HepG2 (cell line): ENCODE results near the gene CORO7. TPM values are rescaled to one million over a fixed set of nuclear protein-coding genes. Genes with fewer than 3 reads are reported as not detected.

Source experiments
- ATAC-seq: fragments of 200-7000 bp; cut with Tn5 transposase; 3 replicates; pipeline ENCODE4 v1.9.1; 2020; ENCODE audit warnings: mild to moderate bottlenecking, moderate library complexity
- BruUV-seq: library from RNA; stranded (reverse); fragments of 400-500 nt; replicated peaks from 2 replicates; lab custom pipeline; 2021; lab: Mats Ljungman, UMichigan
- CTCF ChIA-PET: fragments of 300-600 bp; formaldehyde crosslinking; extraction: SDS; loops from one replicate; lab custom pipeline; 2021; ENCODE audit warnings: low total read pairs, inconsistent platforms, low intra/inter-chr PET ratio; lab: Yijun Ruan, JAX
- POLR2A ChIA-PET: fragments of 350-600 bp; sonication (Branson Sonifier 250); formaldehyde crosslinking; loops from one replicate; lab custom pipeline; 2020; ENCODE audit warnings: antibody characterized with exemption, inconsistent platforms; lab: Yijun Ruan, JAX
- DNase-seq: peaks from one replicate; pipeline ENCODE4 v3.0.0-alpha.2; 2015; ENCODE audit warnings: low spot score
- FAIRE-seq: peaks from 3 replicates; lab custom pipeline; 2011; peaks lifted over from hg19 to GRCh38; lab: Jason Lieb, UNC
- H2AFZ ChIP-seq: one replicate; pipeline ENCODE4 v1.6.1; 2011; ENCODE audit warnings: low read length, inconsistent platforms
- H3K27ac ChIP-seq: fragments of 300-600 bp; 3 replicates; pipeline ENCODE4 v1.8.0; 2011; ENCODE audit warnings: mixed run types, mild to moderate bottlenecking, mixed read lengths, low read length, inconsistent platforms; ENCODE audit not compliant: insufficient read depth; ENCODE audit errors: extremely low read length
- H3K27me3 ChIP-seq, 2 experiments: fragments of 200-600 bp in 1 of 2; 2 replicates in 1 of 2; 3 replicates in 1 of 2; pipeline versions ENCODE4 v1.6.0 to v1.8.0; 2011; ENCODE audit warnings: low read length in 2 of 2, mild to moderate bottlenecking in 2 of 2, moderate library complexity in 2 of 2, inconsistent platforms in 1 of 2; ENCODE audit not compliant: insufficient read depth in 2 of 2, control insufficient read depth in 1 of 2
- H3K36me3 ChIP-seq, 2 experiments: fragments of 200-600 bp in 1 of 2; replicated peaks in 1 of 2; 2 replicates in 1 of 2; 3 replicates in 1 of 2; pipeline versions ENCODE4 v1.5.1 to v1.8.0; 2011; ENCODE audit warnings: low read length in 2 of 2, inconsistent platforms in 1 of 2; ENCODE audit not compliant: insufficient read depth in 2 of 2, control insufficient read depth in 1 of 2
- H3K4me1 ChIP-seq: 2 replicates; pipeline ENCODE4 v1.5.1; 2012; ENCODE audit warnings: low read length, inconsistent platforms; ENCODE audit not compliant: insufficient read depth
- H3K4me2 ChIP-seq: 2 replicates; pipeline ENCODE4 v1.6.0; 2011; ENCODE audit warnings: low read depth, low read length, inconsistent platforms
- H3K4me3 ChIP-seq, 3 experiments: fragments of 200-600 bp in 1 of 3; sonication (generic), shearing (Covaris generic) in 1 of 3; replicated peaks in 1 of 3; 2 replicates each; pipeline ENCODE4 v1.5.1; 2011 to 2016; ENCODE audit warnings: low read length in 3 of 3, inconsistent platforms in 2 of 3, low read depth in 2 of 3, mild to moderate bottlenecking in 2 of 3, control low read depth in 1 of 3, mixed read lengths in 1 of 3; ENCODE audit not compliant: insufficient read depth in 1 of 3
- H3K79me2 ChIP-seq: one replicate; pipeline ENCODE4 v1.6.1; 2011; ENCODE audit warnings: low read length, inconsistent platforms; ENCODE audit not compliant: insufficient read depth
- H3K9ac ChIP-seq: 2 replicates; pipeline ENCODE4 v1.6.0; 2011; ENCODE audit warnings: mild to moderate bottlenecking, low read depth, low read length, inconsistent platforms; ENCODE audit not compliant: insufficient read depth
- H3K9me3 ChIP-seq: 2 replicates; pipeline ENCODE4 v1.5.1; 2012; ENCODE audit warnings: mild to moderate bottlenecking, low read length
- H4K20me1 ChIP-seq: 2 replicates; pipeline ENCODE4 v1.6.0; 2011; ENCODE audit warnings: inconsistent platforms, mild to moderate bottlenecking, low read length, moderate library complexity; ENCODE audit not compliant: insufficient read depth
- CBX5 ChIP-seq: sonication (generic); formaldehyde crosslinking; IDR thresholded peaks from 2 replicates; pipeline ENCODE4 v1.4.0; 2020; ENCODE audit warnings: missing genetic modification reagents, borderline replicate concordance
- GABPB1 ChIP-seq: IDR thresholded peaks from 2 replicates; pipeline ENCODE4 v1.6.1; 2016; ENCODE audit warnings: mild to moderate bottlenecking, missing genetic modification reagents, moderate library complexity, missing compliant biosample characterization
- GATAD1 ChIP-seq: IDR thresholded peaks from 2 replicates; pipeline ENCODE4 v1.6.1; 2016; ENCODE audit warnings: missing genetic modification reagents, missing compliant biosample characterization
- HCFC1 ChIP-seq: fragments of 150-350 bp; IDR thresholded peaks from 2 replicates; pipeline ENCODE4 v1.6.1; 2014; ENCODE audit warnings: low read depth, low read length
- HNF4A ChIP-seq: sonication (generic); formaldehyde crosslinking; IDR thresholded peaks from 2 replicates; pipeline ENCODE4 v1.4.0; 2020; ENCODE audit warnings: missing genetic modification reagents
- HOXA3 ChIP-seq: sonication (generic); formaldehyde crosslinking; IDR thresholded peaks from 2 replicates; pipeline ENCODE4 v1.5.0; 2020; ENCODE audit warnings: missing genetic modification reagents
- MAFF ChIP-seq: IDR thresholded peaks from 2 replicates; pipeline ENCODE4 v1.6.1; 2011; ENCODE audit warnings: low read depth, low read length, improper control_type of control experiment
- MEF2D ChIP-seq: sonication (generic); formaldehyde crosslinking; IDR thresholded peaks from 2 replicates; pipeline ENCODE4 v1.5.1; 2020; ENCODE audit warnings: mild to moderate bottlenecking, missing genetic modification reagents
- MTA1 ChIP-seq: sonication (generic); formaldehyde crosslinking; IDR thresholded peaks from 2 replicates; pipeline ENCODE4 v1.4.0; 2020; ENCODE audit warnings: missing genetic modification reagents, mild to moderate bottlenecking, borderline replicate concordance
- NR2C2 ChIP-seq: sonication (generic); formaldehyde crosslinking; IDR thresholded peaks from 2 replicates; pipeline ENCODE4 v1.4.0; 2020; ENCODE audit warnings: missing genetic modification reagents, mild to moderate bottlenecking, moderate library complexity, borderline replicate concordance
- PHF20 ChIP-seq: sonication (generic); formaldehyde crosslinking; IDR thresholded peaks from 2 replicates; pipeline ENCODE4 v1.5.0; 2020; ENCODE audit warnings: mild to moderate bottlenecking, missing genetic modification reagents
- PHF21A ChIP-seq: sonication (generic); formaldehyde crosslinking; IDR thresholded peaks from 2 replicates; pipeline ENCODE4 v1.5.0; 2020; ENCODE audit warnings: mild to moderate bottlenecking, missing genetic modification reagents
- SRSF9 ChIP-seq: fragments of 200-400 bp; formaldehyde crosslinking; IDR thresholded peaks from 2 replicates; pipeline ENCODE4 v1.6.1; 2018; ENCODE audit warnings: borderline replicate concordance, mild to moderate bottlenecking, low read depth, low read length; ENCODE audit not compliant: insufficient read depth, poor library complexity, severe bottlenecking
- TBP ChIP-seq: sonication (generic); formaldehyde crosslinking; IDR thresholded peaks from 2 replicates; pipeline ENCODE4 v1.5.0; 2020; ENCODE audit warnings: missing genetic modification reagents
- THYN1 ChIP-seq: sonication (generic); formaldehyde crosslinking; IDR thresholded peaks from 2 replicates; pipeline ENCODE4 v1.8.1; 2023; ENCODE audit warnings: low read depth, mild to moderate bottlenecking, moderate library complexity, missing genetic modification reagents, borderline replicate concordance
- ZBTB3 ChIP-seq: sonication (generic); formaldehyde crosslinking; IDR thresholded peaks from 2 replicates; pipeline ENCODE4 v1.4.0; 2020; ENCODE audit warnings: low read depth, mild to moderate bottlenecking, moderate library complexity, missing genetic modification reagents, borderline replicate concordance
- ZBTB7A ChIP-seq: sonication (generic); formaldehyde crosslinking; IDR thresholded peaks from 2 replicates; pipeline ENCODE4 v1.8.0; 2022; ENCODE audit warnings: mild to moderate bottlenecking, missing genetic modification reagents
- ZFX ChIP-seq: sonication (generic); formaldehyde crosslinking; IDR thresholded peaks from 2 replicates; pipeline ENCODE4 v1.4.0; 2020; ENCODE audit warnings: mild to moderate bottlenecking, low read depth, missing genetic modification reagents, moderate library complexity
- ZNF274 ChIP-seq: sonication (generic); formaldehyde crosslinking; IDR thresholded peaks from 2 replicates; pipeline ENCODE4 v1.5.1; 2020; ENCODE audit warnings: mild to moderate bottlenecking, missing genetic modification reagents
- ZNF292 ChIP-seq: sonication (generic); formaldehyde crosslinking; IDR thresholded peaks from 2 replicates; pipeline ENCODE4 v1.8.1; 2022; ENCODE audit warnings: mild to moderate bottlenecking, low read depth, missing genetic modification reagents, borderline replicate concordance
- ZNF530 ChIP-seq: sonication (generic); formaldehyde crosslinking; IDR thresholded peaks from 2 replicates; pipeline ENCODE4 v1.5.0; 2020; ENCODE audit warnings: low read depth, mild to moderate bottlenecking, missing genetic modification reagents
- ZNF782 ChIP-seq: sonication (generic); formaldehyde crosslinking; IDR thresholded peaks from 2 replicates; pipeline ENCODE4 v1.4.0; 2020; ENCODE audit warnings: missing genetic modification reagents, mild to moderate bottlenecking, borderline replicate concordance
- WGBS: methylation state at CpG from one replicate; pipeline ENCODE4 v1.1.6; 2017; ENCODE audit warnings: low lambda C conversion rate; 5-methylcytosine and 5-hydroxymethylcytosine counted together
- in situ Hi-C: cut with HindIII; loops from 2 replicates; pipeline ENCODE4 v1.10.0; 2017; ENCODE audit warnings: low pct_unique_long_range_greater_than_20kb; ENCODE audit not compliant: extremely low pct_ligation_motif_present
- intact Hi-C: fragments of 100-400 bp; cut with micrococcal nuclease; formaldehyde crosslinking; loops from one replicate; pipeline ENCODE4 v1.10.0; 2022; ENCODE audit not compliant: unreplicated experiment
- polyA plus RNA-seq, 8 experiments: library from polyadenylated mRNA; depleted of rRNA in 3 of 8; stranded (reverse) in 7 of 8; unstranded in 1 of 8; fragments of >200 nt; fragmentation: Illumina TruSeq in 4 of 8; extraction: Trizol in 4 of 8; gene quantifications; 2 replicates each; pipeline versions ENCODE4 v1.2.1 to v1.2.3, GENCODE V29; 2011 to 2016; ENCODE audit warnings: low read depth in 4 of 8, missing spikeins in 1 of 8, mixed read lengths in 1 of 8; ENCODE audit not compliant: insufficient read depth in 1 of 8
- total RNA-seq, 5 experiments: library from RNA; depleted of rRNA; stranded (reverse); fragments of >200 nt; fragmentation: Illumina TruSeq; extraction: Trizol; gene quantifications; 2 replicates each; pipeline ENCODE4 v1.2.3, GENCODE V29; 2016; ENCODE audit warnings: low read depth in 1 of 5
- TF ChIP-seq, protein P1 (sequence below): IDR thresholded peaks from 2 replicates; pipeline ENCODE4 v1.6.1; 2016; ENCODE audit warnings: missing biosample characterization, missing genetic modification reagents, low read depth

Gene CORO7
- total and polyA plus RNA-seq, 2 of the 13 experiments (the other 11 are each of a cell fraction or from before 2014, with no cell fraction given), result 9.9 to 14.3 TPM

GRCh38 chr16:4389051-4389955 lies 27.1 kb downstream of the CORO7 start:
- no TSS peak for BruUV-seq
- no peak overlapping the region for H2AFZ ChIP-seq
- no peaks in the 10 kb centered on the region for H3K27me3 ChIP-seq
- H3K79me2 ChIP-seq, result no peaks in the 10 kb centered on the region
- H3K9ac ChIP-seq, result no peak overlapping the region
- H3K36me3 ChIP-seq, result peaks cover 0 to 3% of the 10 kb centered on the region in 2 experiments; a peak in 2 of 5 replicates
- ATAC-seq, result peak; percentile 18
- intact Hi-C loops (no loop called here), in situ Hi-C loops (loop anchor here (5.0 kb wide), 1 partner anchor 37 kb away; the partner anchor contains the start of gene PAM16)
- peak overlapping the region; percentile 28; the same call in 1 of the 2 replicates for H3K4me2 ChIP-seq
- H4K20me1 ChIP-seq, result peaks cover under 1% of the 10 kb centered on the region; the same call in 1 of the 2 replicates
- peak; percentile 43 for FAIRE-seq
- POLR2A ChIA-PET, result interaction anchor here (1.0 to 1.5 kb wide), 2 partner anchors 12 to 18 kb away, joined by 3 to 4 read pairs; partner anchors contain the start of gene VASN
- H3K4me1 ChIP-seq, result peaks cover 20% of the 10 kb centered on the region
- no peak overlapping the region for H3K4me3 ChIP-seq
- H3K27ac ChIP-seq, result peak overlapping the region; percentile 31
- 47% methylated on average over 12 of the region's 27 CpGs for WGBS
- no peaks in the 10 kb centered on the region for H3K9me3 ChIP-seq
- CTCF ChIA-PET, result no interaction called here
- no peak for DNase-seq
- TF ChIP-seq HNF4A (CRISPR knock-in tag), result 0 out of 2 replicates have a peak, but pooled peaks have one; percentile 12
- no peak for TF ChIP-seq THYN1 (CRISPR knock-in tag)
- TF ChIP-seq ZNF530, result no peak
- TF ChIP-seq ZNF274, result no peak
- no peak for TF ChIP-seq ZNF782 (CRISPR knock-in tag)
- TF ChIP-seq MEF2D (CRISPR knock-in tag), result 0 out of 2 replicates have a peak, but pooled peaks have one; percentile 24
- no peak for TF ChIP-seq CBX5
- TF ChIP-seq ZFX (CRISPR knock-in tag), result peak; percentile 41; the same call in 1 of the 2 replicates
- no peak for TF ChIP-seq GABPB1 (CRISPR knock-in tag)
- peak; percentile 48; the same call in 1 of the 2 replicates for TF ChIP-seq ZNF292 (CRISPR knock-in tag)
- no peak for TF ChIP-seq PHF20 (CRISPR knock-in tag)
- no peak for TF ChIP-seq TBP
- no peak for TF ChIP-seq SRSF9
- TF ChIP-seq NR2C2, result peak; percentile 42; the same call in 1 of the 2 replicates
- peak; percentile 61 for TF ChIP-seq PHF21A (CRISPR knock-in tag)
- TF ChIP-seq ZBTB7A (CRISPR knock-in tag), result peak; percentile 21; the same call in 1 of the 2 replicates
- TF ChIP-seq ZBTB3 (CRISPR knock-in tag), result no peak
- no peak for TF ChIP-seq GATAD1 (CRISPR knock-in tag)
- TF ChIP-seq HOXA3 (CRISPR knock-in tag), result peak; percentile 34; the same call in 1 of the 2 replicates
- TF ChIP-seq MTA1 (CRISPR knock-in tag), result 0 out of 2 replicates have a peak, but pooled peaks have one; percentile 21
- TF ChIP-seq, protein P1, sequence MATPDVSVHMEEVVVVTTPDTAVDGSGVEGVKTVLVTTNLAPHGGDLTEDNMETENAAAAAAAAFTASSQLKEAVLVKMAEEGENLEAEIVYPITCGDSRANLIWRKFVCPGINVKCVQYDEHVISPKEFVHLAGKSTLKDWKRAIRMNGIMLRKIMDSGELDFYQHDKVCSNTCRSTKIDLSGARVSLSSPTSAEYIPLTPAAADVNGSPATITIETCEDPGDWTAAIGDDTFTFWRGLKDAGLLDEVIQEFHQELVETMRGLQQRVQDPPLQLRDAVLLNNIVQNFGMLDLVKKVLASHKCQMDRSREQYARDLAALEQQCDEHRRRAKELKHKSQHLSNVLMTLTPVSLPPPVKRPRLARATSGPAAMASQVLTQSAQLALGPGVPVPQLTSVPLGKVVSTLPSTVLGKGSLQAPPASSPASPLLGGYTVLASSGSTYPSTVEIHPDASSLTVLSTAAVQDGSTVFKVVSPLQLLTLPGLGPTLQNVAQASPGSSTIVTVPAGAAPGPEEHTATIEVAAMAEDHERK (CRISPR knock-in tag), result no peak
- TF ChIP-seq MAFF, result no peak
- TF ChIP-seq HCFC1, result no peak
